GF-D8 (cell line): ENCODE data around the gene TCN2.
"Not testable (repeated sequence)": the region's sequence is repeated elsewhere in the genome, so short reads cannot be mapped to it uniquely, and the experiment has no call there.

Experiments used
- DNase-seq: peaks from one replicate; lab custom pipeline; 2025; lab: John Stamatoyannopoulos, UW

Gene TCN2

GRCh38 chr22:30647536-30647935 lies 40.6 kb downstream of the TCN2 start:
- DNase-seq, result no peak

GRCh38 chr22:30648825-30649224 lies 41.9 kb downstream of the TCN2 start:
- no peak for DNase-seq

GRCh38 chr22:30649430-30650007 lies 42.5 kb downstream of the TCN2 start:
- no peak for DNase-seq

GRCh38 chr22:30650508-30651116 lies 43.6 kb downstream of the TCN2 start:
- DNase-seq, result no peak

- DNase-seq, result no peak
Measured at GRCh38 chr22:30652852-30653251, 45.9 kb downstream of the TCN2 start.

- no peak for DNase-seq
Measured at GRCh38 chr22:30654361-30654760, 47.4 kb downstream of the TCN2 start.

- DNase-seq, result no peak
Measured at GRCh38 chr22:30655532-30655931, 48.6 kb downstream of the TCN2 start.

GRCh38 chr22:30662040-30662439 lies 55.1 kb downstream of the TCN2 start:
- DNase-seq, result no peak

GRCh38 chr22:30664798-30665197 lies 57.8 kb downstream of the TCN2 start:
- no peak for DNase-seq

- no peak for DNase-seq
Measured at GRCh38 chr22:30665266-30665665, 58.3 kb downstream of the TCN2 start.

GRCh38 chr22:30665786-30666185 lies 58.8 kb downstream of the TCN2 start:
- DNase-seq, result no peak

GRCh38 chr22:30667107-30667493 lies 60.1 kb downstream of the TCN2 start:
- DNase-seq, result no peak

- peak; percentile 49 for DNase-seq
Measured at GRCh38 chr22:30667494-30668385, 60.8 kb downstream of the TCN2 start, which contains the start of gene DUSP18. Gene DUSP18, minus strand, starts transcription at chr22:30667875. Its CDS starts 3,872 bp downstream, at chr22:30664003.

- DNase-seq, result no peak
Measured at GRCh38 chr22:30668386-30668710, 61.4 kb downstream of the TCN2 start.

GRCh38 chr22:30671071-30671470 lies 64.1 kb downstream of the TCN2 start:
- no peak for DNase-seq

GRCh38 chr22:30673136-30673535 lies 66.2 kb downstream of the TCN2 start:
- DNase-seq, result no peak

- no peak for DNase-seq
Measured at GRCh38 chr22:30674482-30674881, 67.5 kb downstream of the TCN2 start.

- no peak for DNase-seq
Measured at GRCh38 chr22:30675436-30675835, 68.5 kb downstream of the TCN2 start.

- not testable (repeated sequence) for DNase-seq
Measured at GRCh38 chr22:30676565-30676964, 69.6 kb downstream of the TCN2 start.
